ENCODE results near the gene KCTD3. TPM values are rescaled to one million over a fixed set of nuclear protein-coding genes. Genes with fewer than 3 reads are reported as not detected.

Gene KCTD3
- total RNA-seq = 10 to 100 TPM; 60.8 to 100.0 (median 87.8) TPM

DNA sequence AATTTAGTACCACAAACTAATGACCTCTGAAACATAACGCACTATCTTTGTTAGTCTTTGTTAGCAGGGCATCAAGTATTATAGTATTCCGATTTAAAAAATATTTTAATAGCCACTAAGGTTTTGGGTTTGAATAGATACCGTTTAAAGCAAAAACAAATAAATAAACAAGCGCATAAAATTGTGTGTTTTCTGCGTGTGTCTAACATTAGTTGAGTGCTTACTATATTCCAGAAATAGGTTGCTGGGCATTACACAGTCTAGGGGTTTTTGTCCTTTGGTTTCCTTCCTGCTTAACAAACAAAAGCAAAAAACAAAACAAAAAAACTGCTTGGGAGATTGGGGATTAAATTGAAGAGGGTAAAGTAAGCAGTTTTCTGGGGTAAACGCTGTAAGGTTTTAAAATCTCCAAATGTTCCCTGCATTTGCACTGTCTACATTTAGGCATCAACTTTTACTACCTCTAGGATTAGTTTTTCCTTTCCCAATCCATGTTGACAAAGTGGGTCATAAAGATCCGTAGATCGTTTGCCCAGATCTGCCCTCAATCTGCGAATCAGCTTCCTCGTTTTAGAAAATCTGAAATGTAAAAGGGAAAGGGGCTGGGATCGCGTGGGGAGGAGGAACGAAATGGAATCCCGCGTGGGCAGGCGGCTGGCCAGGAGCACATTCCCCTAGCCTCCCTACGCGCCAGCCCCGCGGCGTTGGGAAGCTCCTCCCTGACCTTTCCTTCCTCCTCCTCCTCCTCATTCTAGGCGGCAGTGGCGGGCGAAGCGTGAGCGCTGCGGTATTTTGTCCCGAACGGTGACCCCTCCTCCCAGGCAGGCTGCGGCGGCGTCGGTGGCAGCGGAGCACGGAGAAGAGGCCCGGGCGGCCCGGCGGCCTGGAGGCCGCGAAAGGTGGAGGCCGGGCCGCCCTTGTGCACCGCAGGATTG is at the start of gene KCTD3:
TSS of gene KCTD3 (plus strand) at position 749 of the 935 bp plus-strand sequence. CDS start 382 bp downstream, outside the sequence.
- Histone ChIP-seq H3K27ac (peak within 1 kb of the TSS; percentile 94 to 98), H3K36me3 (no peaks in the 10 kb centered on the region), H3K4me3 (peak within 1 kb of the TSS; percentile 70 to 96 (median 75)), H3K4me1 (peaks cover 0 to 3% of the 10 kb centered on the region in 2 donors), H3K27me3 (no peaks in the 10 kb centered on the region), H3K9me3 (no peaks in the 10 kb centered on the region)
- intact Hi-C loops (cut with DNase I; ENCODE audit: low total_unique reads) = no loop called here
- peak; percentile 42 to 77 (median 73) for TF ChIP-seq POLR2AphosphoS5 (IDR thresholded peaks at IDR 0.05)
- TF ChIP-seq, protein P1, sequence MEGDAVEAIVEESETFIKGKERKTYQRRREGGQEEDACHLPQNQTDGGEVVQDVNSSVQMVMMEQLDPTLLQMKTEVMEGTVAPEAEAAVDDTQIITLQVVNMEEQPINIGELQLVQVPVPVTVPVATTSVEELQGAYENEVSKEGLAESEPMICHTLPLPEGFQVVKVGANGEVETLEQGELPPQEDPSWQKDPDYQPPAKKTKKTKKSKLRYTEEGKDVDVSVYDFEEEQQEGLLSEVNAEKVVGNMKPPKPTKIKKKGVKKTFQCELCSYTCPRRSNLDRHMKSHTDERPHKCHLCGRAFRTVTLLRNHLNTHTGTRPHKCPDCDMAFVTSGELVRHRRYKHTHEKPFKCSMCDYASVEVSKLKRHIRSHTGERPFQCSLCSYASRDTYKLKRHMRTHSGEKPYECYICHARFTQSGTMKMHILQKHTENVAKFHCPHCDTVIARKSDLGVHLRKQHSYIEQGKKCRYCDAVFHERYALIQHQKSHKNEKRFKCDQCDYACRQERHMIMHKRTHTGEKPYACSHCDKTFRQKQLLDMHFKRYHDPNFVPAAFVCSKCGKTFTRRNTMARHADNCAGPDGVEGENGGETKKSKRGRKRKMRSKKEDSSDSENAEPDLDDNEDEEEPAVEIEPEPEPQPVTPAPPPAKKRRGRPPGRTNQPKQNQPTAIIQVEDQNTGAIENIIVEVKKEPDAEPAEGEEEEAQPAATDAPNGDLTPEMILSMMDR (IDR thresholded peaks at IDR 0.05) = no peak
- DNase-seq (ENCODE audit: low spot score in 2 of 2) = peak; percentile 70 to 79

DNA sequence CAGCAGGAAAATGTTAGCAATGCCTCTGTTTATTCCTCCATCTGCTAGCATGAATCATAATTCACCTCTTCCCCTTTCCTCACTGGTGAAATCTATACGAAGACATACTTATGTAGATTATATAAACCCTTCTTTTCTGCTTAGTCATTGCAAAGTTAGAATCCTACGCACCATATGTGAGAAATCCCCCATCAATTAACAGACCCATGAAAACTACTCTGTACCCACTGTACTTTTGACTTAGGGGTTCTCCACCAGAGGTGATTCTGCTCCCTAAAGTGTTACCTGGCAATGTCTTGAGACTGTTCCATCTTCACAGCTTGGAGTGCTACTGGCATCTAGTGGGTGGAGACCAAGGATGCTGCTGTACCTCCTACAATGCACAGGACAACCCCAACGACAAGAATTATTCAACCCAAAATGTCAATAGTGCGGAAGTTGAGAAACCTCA is 49.6 kb upstream of the KCTD3 start:
- Histone ChIP-seq H3K27ac (no peak overlapping the region), H3K9me3 (peaks cover 0 to 10% of the 10 kb centered on the region in 2 donors), H3K4me1 (no peaks in the 10 kb centered on the region), H3K36me3 (no peaks in the 10 kb centered on the region), H3K27me3 (no peaks in the 10 kb centered on the region), H3K4me3 (no peak overlapping the region)
- intact Hi-C loops (cut with DNase I; ENCODE audit: low total_unique reads) = no loop called here
- TF ChIP-seq POLR2A (IDR thresholded peaks at IDR 0.05) = no peak
- TF ChIP-seq, protein P1 (IDR thresholded peaks at IDR 0.05) = peak in 1 of 3 donors; percentile 16
- DNase-seq (ENCODE audit: low spot score in 2 of 2) = no peak

DNA sequence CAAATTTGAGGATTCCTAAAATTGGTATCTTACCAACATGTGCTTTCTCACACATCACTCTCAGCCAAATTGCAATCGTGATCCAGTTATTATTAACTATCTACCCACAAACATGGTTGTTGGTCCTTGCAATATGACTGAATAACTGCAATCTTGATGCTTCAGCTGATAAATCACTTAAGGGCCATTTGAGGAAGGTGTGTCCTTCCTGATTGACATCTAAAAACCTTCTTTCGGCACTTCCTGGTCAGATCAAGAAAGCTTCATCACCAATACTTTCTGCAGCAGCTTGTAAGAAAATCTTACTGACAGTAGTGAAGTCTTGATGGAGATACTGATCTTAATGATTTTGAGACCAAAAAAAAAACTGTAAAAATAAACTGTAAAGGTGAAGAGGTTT is 48.5 kb upstream of the KCTD3 start:
- H3K4me3 ChIP-seq = no peak overlapping the region
- TF ChIP-seq POLR2AphosphoS5 (IDR thresholded peaks at IDR 0.05) = no peak
- no peak for TF ChIP-seq POLR2A (IDR thresholded peaks at IDR 0.05)
- TF ChIP-seq, protein P1 (IDR thresholded peaks at IDR 0.05) = no peak
- intact Hi-C loops (cut with DNase I; ENCODE audit: low total_unique reads) = no loop called here
- H3K9me3 ChIP-seq = peaks cover 0 to 10% of the 10 kb centered on the region in 2 donors
- H3K4me1 ChIP-seq = no peaks in the 10 kb centered on the region
- no peak overlapping the region for H3K27ac ChIP-seq
- no peak for DNase-seq (ENCODE audit: low spot score in 2 of 2)
- no peaks in the 10 kb centered on the region for H3K36me3 ChIP-seq
- no peaks in the 10 kb centered on the region for H3K27me3 ChIP-seq

DNA sequence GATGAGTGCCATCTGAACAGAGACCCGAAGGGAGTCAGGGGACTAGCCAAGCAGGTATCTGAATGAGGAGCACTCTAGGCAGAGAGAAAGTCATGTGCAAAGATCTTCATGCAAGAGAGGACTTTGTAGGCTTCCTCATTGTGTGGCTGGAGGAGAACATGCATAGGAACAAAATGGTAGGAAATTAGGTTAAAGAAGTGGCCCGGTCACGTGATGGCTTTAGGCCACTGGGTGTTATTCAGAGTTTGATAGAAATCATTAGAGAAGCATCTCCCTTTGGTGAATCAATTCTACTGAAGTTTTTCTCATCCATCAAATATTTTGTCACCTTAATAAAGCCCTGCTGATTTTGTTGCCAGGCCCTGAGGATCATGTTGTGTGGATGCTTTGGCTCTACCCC is 45.8 kb upstream of the KCTD3 start:
- TF ChIP-seq, protein P1 (IDR thresholded peaks at IDR 0.05) = no peak
- no peak for TF ChIP-seq POLR2AphosphoS5 (IDR thresholded peaks at IDR 0.05)
- TF ChIP-seq POLR2A (IDR thresholded peaks at IDR 0.05) = no peak
- Histone ChIP-seq H3K4me1 (no peaks in the 10 kb centered on the region), H3K36me3 (no peaks in the 10 kb centered on the region), H3K4me3 (no peak overlapping the region), H3K9me3 (no peaks in the 10 kb centered on the region), H3K27ac (no peak overlapping the region), H3K27me3 (no peaks in the 10 kb centered on the region)
- intact Hi-C loops (cut with DNase I; ENCODE audit: low total_unique reads) = no loop called here
- DNase-seq (ENCODE audit: low spot score in 2 of 2) = no peak
